Activated CD8-positive, alpha-beta memory T cell treated with anti-CD3 and anti-CD28 coated beads for 1 hour (primary cell): ENCODE measurements around the gene NAGLU.

Source experiments
- DNase-seq, 2 donors: peaks; one replicate each; pipeline ENCODE4 v3.0.0-alpha.2; 2020; ENCODE audit warnings: low read depth in 1 of 2; ENCODE audit errors: extremely low read depth in 1 of 2

The NAGLU gene

DNA sequence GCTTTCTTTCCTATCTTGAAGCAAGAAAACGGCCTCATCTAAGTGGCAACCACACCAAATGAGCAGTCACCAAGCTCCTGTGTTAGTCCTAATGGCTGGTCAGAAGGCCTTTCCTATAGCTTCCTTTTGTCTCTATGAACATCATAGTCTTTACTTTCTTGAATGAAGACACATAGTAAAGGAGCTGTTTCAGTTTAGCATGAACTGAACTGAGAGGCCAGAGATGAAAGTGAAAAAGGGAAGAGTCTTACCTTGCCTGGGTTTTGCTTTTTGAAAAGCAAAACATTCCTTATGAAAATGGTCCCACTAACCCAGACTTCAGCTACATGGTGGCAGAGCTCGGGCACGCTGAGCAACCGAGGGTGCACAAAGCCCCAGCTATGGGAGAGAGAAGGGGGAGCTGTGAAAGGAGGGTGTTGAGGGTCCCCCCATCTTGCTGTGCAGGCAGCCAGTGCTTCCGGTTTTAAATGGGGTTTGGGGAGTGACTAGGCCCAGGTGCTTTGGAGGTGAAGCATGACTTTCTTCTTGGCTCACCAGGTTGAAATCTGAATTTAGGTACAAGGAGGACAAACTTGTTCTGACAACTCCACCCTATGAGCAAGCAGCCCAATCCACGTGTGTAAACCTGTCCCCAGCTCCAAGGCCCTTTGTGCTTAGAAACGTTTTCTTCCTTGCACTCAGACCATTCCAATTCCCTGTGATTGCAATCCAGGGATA lies 50.6 kb downstream of the NAGLU start:
- DNase-seq, result no peak

DNA sequence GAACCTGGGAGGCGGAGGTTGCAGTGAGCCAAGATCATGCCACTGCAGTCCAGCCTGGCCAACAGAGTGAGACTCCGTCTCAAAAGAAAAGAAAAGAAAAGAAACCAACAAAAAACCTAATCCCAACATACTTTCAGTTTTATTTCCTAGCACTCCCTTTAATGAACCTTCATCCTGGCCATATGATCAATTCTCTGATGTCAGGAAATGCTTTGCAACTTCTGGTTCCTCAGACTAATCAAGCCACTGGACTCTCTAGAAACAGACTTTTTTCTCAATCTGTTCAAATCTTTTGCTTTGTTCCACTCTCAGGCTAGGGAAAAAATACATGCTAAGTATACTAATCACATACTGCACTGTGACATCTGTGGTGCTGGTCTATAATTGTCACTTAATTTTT lies 54.8 kb downstream of the NAGLU start:
- DNase-seq, result no peak

DNA sequence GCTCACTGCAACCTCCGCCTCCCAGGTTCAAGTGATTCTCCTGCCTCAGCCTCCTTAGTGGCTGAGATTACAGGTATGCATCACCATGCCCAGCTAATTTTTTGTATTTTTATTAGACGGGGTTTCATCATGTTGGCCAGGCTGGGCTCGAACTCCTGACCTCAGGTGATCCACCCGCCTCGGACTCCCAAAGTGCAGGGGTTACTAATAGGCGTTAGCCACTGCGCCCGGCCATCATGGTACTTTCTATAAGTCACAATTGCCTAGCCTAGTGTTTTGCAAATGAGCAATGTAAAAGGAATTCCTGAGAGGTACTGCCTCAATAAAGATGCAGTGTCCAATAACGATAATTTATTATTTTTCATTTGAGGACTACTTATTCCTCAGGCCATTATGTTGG lies 55.4 kb downstream of the NAGLU start:
- DNase-seq, result no peak
